ENCODE data around the gene MALT1.

DNA sequence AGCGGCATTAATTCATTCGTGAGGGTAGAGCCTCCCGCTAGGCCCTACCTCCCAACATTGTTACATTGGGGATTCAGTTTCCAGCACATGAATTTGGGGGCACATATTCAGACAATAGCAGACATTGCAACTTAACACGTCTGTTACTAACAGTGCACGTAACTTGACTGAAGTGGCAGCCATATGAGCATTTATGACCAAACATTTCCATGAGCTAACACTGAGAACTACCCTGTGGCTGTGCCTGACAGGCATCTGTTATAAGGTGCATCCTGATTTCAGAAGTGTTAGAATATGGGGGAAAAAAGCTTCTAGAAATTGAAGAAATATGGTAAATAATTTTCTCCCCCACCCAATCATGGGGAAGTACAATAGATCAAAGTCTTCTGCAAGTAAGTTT lies 24.5 kb downstream of the MALT1 start:
- TF ChIP-seq, protein P1, sequence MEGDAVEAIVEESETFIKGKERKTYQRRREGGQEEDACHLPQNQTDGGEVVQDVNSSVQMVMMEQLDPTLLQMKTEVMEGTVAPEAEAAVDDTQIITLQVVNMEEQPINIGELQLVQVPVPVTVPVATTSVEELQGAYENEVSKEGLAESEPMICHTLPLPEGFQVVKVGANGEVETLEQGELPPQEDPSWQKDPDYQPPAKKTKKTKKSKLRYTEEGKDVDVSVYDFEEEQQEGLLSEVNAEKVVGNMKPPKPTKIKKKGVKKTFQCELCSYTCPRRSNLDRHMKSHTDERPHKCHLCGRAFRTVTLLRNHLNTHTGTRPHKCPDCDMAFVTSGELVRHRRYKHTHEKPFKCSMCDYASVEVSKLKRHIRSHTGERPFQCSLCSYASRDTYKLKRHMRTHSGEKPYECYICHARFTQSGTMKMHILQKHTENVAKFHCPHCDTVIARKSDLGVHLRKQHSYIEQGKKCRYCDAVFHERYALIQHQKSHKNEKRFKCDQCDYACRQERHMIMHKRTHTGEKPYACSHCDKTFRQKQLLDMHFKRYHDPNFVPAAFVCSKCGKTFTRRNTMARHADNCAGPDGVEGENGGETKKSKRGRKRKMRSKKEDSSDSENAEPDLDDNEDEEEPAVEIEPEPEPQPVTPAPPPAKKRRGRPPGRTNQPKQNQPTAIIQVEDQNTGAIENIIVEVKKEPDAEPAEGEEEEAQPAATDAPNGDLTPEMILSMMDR (IDR thresholded peaks at IDR 0.05): no peak
- TF ChIP-seq POLR2A (IDR thresholded peaks at IDR 0.05): no peak
